ENCODE data around the gene GUSB. TPM values are rescaled to one million over a fixed set of nuclear protein-coding genes. Genes with fewer than 3 reads are reported as not detected.

Gene GUSB
- total and polyA plus RNA-seq, 2 experiments from 2014 or later = 33.6 to 47.0 TPM

Small RNAs within 50 kb of the gene (small RNA-seq; reads per million reads assigned to genes)
- gene AC073261.1 (ENCODE audit: low replicate concordance) = not detected

Other genes with a start within 250 kb of the GUSB start
- gene VKORC1L1, start 109.1 kb downstream of the GUSB start, total RNA-seq (2014; rRNA removed; shearing (Covaris generic)) = 30.3 and 33.8 TPM in 2 replicates
- gene VKORC1L1, start 109.1 kb downstream of the GUSB start, polyA plus RNA-seq (2016; fragmentation: Nextera tagmentation; extraction: Ambion mirVana) = 21.5 and 28.9 TPM in 2 replicates
- gene ASL, start 93.6 kb upstream of the GUSB start, total RNA-seq (2014; rRNA removed; shearing (Covaris generic)) = 36.9 and 40.0 TPM in 2 replicates
- gene ASL, start 93.6 kb upstream of the GUSB start, polyA plus RNA-seq (2016; fragmentation: Nextera tagmentation; extraction: Ambion mirVana) = 13.0 and 14.9 TPM in 2 replicates
- gene CRCP, start 132.6 kb upstream of the GUSB start, total RNA-seq (2014; rRNA removed; shearing (Covaris generic)) = 43.4 and 60.5 TPM in 2 replicates
- gene CRCP, start 132.6 kb upstream of the GUSB start, polyA plus RNA-seq (2016; fragmentation: Nextera tagmentation; extraction: Ambion mirVana) = 24.1 and 36.1 TPM in 2 replicates
- 19.2 and 20.4 TPM in 2 replicates for gene TPST1, start 223.1 kb upstream of the GUSB start, total RNA-seq (2014; rRNA removed; shearing (Covaris generic))
- gene TPST1, start 223.1 kb upstream of the GUSB start, polyA plus RNA-seq (2016; fragmentation: Nextera tagmentation; extraction: Ambion mirVana) = 8.8 and 10.7 TPM in 2 replicates

Data from GM23338 (cell line).